Measurements from ENCODE around the gene ADAMTS6.

ADAMTS6 gene

GRCh38 chr5:65268525-65268924, 213.2 kb downstream of the ADAMTS6 start:
- no peak for DNase-seq

DNA sequence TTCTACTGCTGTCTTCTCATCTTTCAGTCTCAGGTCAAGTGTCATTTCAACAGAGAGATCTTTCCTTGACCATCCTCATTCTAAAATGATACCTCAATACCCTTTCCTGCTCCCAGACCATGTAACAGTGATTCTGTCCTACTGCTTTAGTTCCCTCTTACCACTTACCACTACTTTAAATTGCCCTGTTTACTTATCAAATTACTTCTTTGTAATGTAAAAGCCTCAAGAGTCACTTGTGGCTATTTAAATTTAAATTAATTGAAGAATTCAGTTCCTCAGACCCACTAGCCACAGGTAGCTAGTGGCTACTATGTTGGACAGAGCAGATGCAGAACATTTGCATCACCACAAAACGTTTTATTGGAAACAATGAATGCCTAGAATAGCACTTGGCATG, 217.3 kb downstream of the ADAMTS6 start:
- no peak for DNase-seq

DNA sequence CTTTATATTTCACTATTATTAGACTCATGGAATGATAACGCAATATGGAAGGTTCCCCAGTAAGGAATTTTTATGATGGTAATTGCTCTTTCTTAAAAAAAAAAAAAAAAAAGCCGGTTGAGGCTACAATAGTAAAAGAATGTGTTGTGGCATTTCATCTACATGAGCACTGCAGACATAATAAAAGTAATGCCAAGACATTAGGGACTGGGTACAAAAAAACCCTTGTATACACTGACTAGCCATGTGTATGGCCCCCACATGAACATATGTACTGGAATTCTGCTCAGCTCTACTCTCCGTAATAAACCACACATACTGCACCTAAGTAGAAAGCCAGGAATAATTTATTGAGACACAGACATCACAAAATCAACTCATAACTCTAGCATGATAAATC, 218.4 kb downstream of the ADAMTS6 start:
- no peak for DNase-seq

DNA sequence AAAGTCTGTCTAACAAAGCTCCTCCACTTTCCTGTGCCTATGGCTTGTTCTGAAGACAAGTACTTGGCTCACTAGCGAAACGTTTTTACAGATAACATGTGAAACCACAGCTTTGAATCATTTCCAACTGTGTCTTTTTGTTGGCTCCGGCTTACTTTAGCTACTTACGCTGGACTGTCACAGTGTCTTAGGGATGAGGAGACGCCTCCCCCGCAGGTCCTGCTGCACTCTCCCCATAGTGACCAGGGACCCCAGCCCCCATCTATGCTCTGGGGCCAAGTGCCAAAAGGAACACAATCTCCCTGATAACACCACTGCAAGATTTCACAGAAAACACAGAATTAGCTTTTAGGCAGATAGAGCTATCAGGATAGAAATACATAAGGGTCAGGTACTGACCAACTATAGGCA, 219.1 kb downstream of the ADAMTS6 start:
- no peak for DNase-seq

- no peak for DNase-seq
Observed at GRCh38 chr5:65262096-65262495, 219.6 kb downstream of the ADAMTS6 start.

- DNase-seq = no peak
Observed at GRCh38 chr5:65261499-65261898, 220.2 kb downstream of the ADAMTS6 start.

- DNase-seq = no peak
Observed at GRCh38 chr5:65255294-65255693, 226.4 kb downstream of the ADAMTS6 start.

DNA sequence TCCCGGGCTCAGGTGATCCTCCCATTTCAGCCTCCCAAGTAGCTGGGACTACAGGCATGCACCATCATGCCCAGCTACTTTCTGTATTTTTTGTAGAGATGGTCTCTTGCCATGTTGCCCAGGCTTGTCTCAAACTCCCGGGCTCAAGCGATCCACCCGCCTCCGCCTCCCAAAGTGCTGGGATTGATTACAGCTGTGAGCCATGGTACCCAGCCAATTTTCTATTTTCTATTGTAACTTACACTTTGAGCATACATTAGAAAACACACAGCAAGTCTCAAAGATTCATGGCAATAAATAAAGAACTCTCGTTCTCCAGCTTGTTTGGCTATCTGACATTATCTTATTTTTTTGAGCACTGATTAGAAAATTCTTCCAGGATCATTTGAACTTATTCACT, 228.7 kb downstream of the ADAMTS6 start:
- no peak for DNase-seq

DNA sequence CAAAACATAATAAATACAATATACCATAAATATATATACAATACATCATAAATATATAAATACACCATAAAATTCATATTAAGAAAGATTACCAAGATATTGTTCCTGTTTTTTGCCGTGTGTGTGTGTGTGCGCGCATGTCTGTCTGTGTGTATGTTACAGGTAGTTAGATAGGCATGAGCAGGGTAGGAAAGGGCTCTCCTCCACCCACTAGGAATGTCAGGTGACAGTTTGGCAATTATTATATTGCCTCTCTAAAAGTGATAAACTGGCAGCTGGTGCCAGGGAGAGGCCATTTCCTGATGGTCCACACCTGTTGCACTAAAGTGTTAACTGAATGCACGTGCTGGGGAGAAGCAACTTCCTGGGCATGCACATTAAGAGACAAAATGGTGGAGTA, 232.8 kb downstream of the ADAMTS6 start:
- DNase-seq = no peak

DNA sequence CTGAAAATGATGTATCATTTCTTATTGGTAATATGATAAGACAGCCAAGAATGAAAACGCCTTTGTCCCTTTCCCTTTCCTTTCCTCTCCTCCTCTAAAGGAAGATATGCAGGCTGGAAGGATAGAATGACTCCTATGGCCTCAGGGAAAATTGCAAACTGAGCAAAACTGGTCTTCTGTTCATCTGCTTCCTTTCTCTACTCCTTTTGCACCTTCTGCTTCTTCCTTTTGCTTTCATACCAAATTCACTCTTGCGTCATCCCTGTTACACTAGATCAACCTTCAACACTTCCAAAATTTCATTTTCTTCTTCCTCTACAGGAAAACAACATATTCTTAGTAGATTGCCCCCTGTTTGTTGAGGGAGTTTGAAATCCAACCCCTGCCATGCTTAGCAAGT, 234.1 kb downstream of the ADAMTS6 start:
- DNase-seq = no peak

- no peak for DNase-seq
Observed at GRCh38 chr5:65246741-65247140, 235.0 kb downstream of the ADAMTS6 start.

DNA sequence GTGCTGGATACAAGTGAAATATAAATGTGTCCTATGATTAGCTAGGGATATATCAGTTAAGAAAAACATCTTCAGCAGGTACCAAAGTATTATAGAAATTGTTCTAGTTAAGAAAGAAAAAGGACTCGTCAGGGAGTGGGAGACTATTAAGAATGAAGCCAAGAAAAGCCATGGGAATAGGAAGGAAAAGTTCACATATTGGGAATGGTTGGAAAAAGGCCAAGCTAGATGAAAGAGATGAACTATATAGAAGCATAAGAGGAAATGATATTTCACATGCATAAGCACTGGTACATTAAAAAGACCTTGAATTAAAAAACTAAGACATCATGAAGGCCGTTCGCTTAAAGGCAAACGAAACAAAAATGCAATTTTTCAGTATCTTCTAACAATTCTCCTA, 237.7 kb downstream of the ADAMTS6 start:
- DNase-seq = no peak

DNA sequence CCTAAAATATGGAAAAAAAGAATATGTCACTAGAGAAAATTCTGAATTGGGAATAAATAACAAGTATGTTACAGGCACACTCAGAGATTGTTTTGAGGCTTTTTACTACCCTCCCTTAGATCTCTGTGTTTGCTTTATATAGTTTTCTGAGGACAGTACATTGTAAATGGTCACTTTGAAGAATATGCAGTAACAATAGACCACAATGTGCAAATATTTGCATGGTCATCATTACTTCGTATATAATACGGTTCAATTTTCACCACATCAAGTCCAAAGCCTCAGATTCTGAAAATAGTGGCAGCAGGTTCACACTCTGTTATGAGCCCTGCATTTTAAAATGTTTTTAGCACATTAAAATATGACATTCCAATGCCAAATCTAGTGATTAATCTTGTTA, 238.6 kb downstream of the ADAMTS6 start:
- no peak for DNase-seq

- no peak for DNase-seq
Observed at GRCh38 chr5:65229841-65230240, 251.9 kb downstream of the ADAMTS6 start.

- DNase-seq = no peak
Observed at GRCh38 chr5:65213921-65214525, 267.7 kb downstream of the ADAMTS6 start.

- DNase-seq = no peak
Observed at GRCh38 chr5:65209341-65209740, 272.4 kb downstream of the ADAMTS6 start.

DNA sequence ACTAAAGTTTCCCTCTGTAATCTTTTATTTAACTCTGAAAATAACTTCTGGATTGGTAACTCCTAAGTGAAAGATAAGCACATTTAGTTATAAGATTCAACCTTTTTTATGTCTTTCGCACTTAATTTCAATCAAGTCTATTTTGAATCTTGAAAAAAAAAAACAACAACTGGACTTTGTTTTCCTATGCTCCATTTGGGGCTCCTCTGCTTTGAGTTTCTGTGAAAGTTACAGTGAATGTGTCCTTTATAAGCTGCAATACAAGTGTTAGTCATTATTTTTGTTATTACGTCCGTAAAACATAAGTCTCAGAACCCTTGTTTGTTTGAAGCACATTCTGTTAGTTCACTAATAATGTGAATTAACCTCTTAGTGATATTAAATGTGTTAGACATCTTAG, 276.8 kb downstream of the ADAMTS6 start:
- DNase-seq = no peak

DNA sequence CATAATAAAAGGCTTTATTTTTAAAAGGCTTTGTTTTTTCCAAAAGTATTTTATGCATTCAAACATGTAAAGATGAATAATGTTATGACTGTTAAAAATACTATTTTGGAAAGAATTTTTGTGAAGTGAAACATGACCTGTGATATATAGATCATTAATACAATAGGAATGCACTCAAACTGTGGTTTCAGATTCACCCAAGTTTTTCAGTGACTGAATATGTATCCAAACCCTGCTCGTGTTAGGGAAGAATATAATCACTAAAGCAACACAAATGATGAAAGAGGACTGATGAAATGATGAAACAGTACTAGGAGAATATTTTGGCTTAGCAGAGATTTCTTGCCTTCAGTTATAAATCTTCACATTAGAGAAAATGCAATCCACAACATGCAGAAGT, 278.0 kb downstream of the ADAMTS6 start:
- no peak for DNase-seq

GRCh38 chr5:65199993-65200675, 281.6 kb downstream of the ADAMTS6 start:
- DNase-seq = no peak

DNA sequence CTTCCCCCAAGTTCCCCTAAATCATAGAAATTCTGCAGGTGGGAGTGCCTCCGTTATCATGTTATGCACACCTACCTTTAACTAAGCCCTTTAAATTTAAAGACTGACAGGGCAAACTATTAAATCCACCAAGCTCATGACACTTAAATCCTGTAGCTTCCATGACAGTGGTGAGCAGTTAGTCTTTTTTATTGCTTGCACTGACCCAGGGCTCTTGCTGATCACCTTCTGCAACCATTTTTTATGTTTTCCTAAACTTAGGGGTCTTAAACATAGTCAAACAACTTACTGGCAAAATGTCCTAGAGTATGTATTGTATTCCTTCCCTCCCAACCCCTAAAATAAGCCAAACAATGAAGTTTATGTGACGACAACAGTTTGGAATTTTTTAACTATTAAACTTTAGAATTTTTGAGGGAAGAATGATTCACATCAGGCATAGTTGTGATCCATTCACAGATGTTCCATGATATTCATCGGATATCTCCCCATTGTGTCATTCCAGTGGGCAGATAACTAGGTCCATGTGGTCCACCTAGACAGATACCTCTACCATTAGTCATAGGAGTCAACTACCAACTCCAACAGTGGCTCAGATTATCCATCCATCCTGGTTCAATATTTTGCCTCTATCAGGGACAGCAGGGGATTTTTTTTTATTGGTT, 283.1 kb downstream of the ADAMTS6 start:
- no peak for DNase-seq

GRCh38 chr5:65197531-65198455, 283.9 kb downstream of the ADAMTS6 start:
- no peak for DNase-seq

DNA sequence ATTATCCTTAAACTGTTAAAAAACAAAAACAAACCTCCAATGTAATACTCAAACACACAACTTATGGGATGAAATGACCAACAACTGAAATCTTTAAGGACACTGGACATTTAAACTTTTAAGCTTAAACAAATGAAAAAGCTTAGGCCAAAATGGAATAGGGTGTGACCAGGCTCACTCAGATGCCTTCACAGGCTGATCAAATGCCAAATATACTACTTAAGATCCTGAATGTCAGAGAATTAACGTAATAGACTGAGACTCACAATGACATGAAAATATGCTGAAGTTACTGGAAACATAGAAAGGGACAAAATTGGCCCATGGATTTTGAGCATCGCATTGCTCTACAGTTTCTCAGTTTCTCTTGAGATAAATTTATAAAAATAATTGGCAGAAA, 286.8 kb downstream of the ADAMTS6 start:
- no peak for DNase-seq

DNA sequence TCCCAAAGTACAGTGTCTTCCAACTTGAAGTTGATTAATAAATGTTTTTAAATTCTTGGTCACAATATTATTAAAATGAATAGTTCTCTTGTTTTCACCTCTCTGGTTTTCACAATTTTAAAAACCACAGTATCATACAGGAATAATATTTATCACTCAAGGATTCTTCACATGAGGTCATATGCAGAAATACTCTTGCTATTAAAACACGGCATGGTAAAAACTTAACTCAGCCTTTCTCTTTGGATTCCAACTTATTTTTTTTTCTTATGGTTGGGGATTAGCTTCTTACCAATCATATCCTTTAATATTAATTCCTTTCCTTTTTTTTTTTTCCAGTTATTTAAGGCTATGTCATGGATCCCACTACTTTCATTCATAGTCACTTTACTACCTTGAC, 289.4 kb downstream of the ADAMTS6 start:
- DNase-seq = no peak

Measured in stimulated activated CD4-positive, alpha-beta T cell treated with anti-CD3 and anti-CD28 coated beads, Interleukin-1b, Interleukin-23, amount 100 ng/mL, for 48 hours (primary cell).